ENCODE results near the gene EFHC1.

- TF ChIP-seq RAD21 (IDR thresholded peaks at IDR 0.05) = no peak
- no peak for TF ChIP-seq CTCF (IDR thresholded peaks at IDR 0.05; ENCODE audit: low read depth, low read length, missing input control)
- TF ChIP-seq ATF3 (IDR thresholded peaks at IDR 0.05) = no peak
- TF ChIP-seq SP1 (IDR thresholded peaks at IDR 0.05) = no peak
- TF ChIP-seq ZBTB33 (IDR thresholded peaks at IDR 0.05) = no peak
- no peak for TF ChIP-seq MAX (IDR thresholded peaks at IDR 0.05)
- TF ChIP-seq TAF1 (conservative IDR thresholded peaks at IDR 0.05) = no peak
Observed at GRCh38 chr6:52375780-52376556, 44.2 kb upstream of the EFHC1 start.
